Parathyroid adenoma (tissue), 2 donors: Measurements from ENCODE around the gene PACS1.

Experiments used
- H2AFZ ChIP-seq: fragments of 300-600 bp; sonication (generic); one replicate; pipeline ENCODE4 v1.7.0; 2017; ENCODE audit warnings: antibody characterized with exemption, mild to moderate bottlenecking
- H3K27ac ChIP-seq: fragments of 300-600 bp; sonication (generic); one replicate; pipeline ENCODE4 v1.7.0; 2017
- H3K27me3 ChIP-seq: fragments of 300-600 bp; sonication (generic); one replicate; pipeline ENCODE4 v1.7.0; 2017; ENCODE audit warnings: low read length; ENCODE audit not compliant: control insufficient read depth, insufficient read depth
- H3K36me3 ChIP-seq: fragments of 300-600 bp; sonication (generic); one replicate; pipeline ENCODE4 v1.7.0; 2017; ENCODE audit warnings: low read length; ENCODE audit not compliant: control insufficient read depth, insufficient read depth
- H3K4me1 ChIP-seq: fragments of 300-600 bp; sonication (generic); one replicate; pipeline ENCODE4 v1.7.0; 2017; ENCODE audit warnings: control low read depth
- H3K4me2 ChIP-seq: fragments of 300-600 bp; sonication (generic); one replicate; pipeline ENCODE4 v1.7.0; 2017; ENCODE audit warnings: low read length
- H3K4me3 ChIP-seq: fragments of 300-600 bp; sonication (generic); one replicate; pipeline ENCODE4 v1.7.0; 2017; ENCODE audit warnings: low read depth, low read length
- H3K79me2 ChIP-seq: fragments of 300-600 bp; sonication (generic); one replicate; pipeline ENCODE4 v1.7.0; 2017; ENCODE audit warnings: control low read depth
- H3K9ac ChIP-seq: fragments of 300-600 bp; sonication (generic); one replicate; pipeline ENCODE4 v1.7.0; 2017; ENCODE audit warnings: mild to moderate bottlenecking
- H3K9me3 ChIP-seq: fragments of 300-600 bp; sonication (generic); one replicate; pipeline ENCODE4 v1.7.0; 2017; ENCODE audit warnings: low read length; ENCODE audit not compliant: control insufficient read depth
- CTCF ChIP-seq: fragments of 300-600 bp; sonication (generic); IDR thresholded peaks from one replicate; pipeline ENCODE4 v1.7.0; 2017; ENCODE audit warnings: antibody characterized with exemption, mild to moderate bottlenecking
- donor health status: primary hyperparathyroidism.

Gene PACS1

DNA sequence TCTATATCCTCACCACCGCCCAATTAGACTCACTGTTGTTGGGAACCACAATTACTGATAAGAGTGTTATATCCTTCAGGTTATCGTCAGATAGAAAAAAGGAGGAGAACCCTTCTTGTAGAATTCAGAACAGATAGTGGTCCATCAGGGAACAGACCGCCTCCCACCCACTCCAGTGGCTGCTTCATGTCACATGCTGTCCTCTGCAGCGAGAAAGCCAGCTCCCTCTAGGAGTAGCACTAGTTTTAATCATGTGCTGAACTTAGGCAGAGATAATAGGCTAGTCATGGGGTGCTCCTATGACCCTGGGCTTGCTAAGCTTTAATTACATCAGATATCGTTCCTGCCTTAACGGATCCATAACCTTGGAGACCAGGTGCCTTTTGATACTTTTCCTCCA, 146.8 kb downstream of the PACS1 start:
- no peak for TF ChIP-seq CTCF
- Histone ChIP-seq H3K4me2 (no peak overlapping the region), H2AFZ (no peak overlapping the region), H3K9ac (no peak overlapping the region), H3K79me2 (no peaks in the 10 kb centered on the region), H3K4me1 (no peaks in the 10 kb centered on the region), H3K4me3 (no peak overlapping the region), H3K36me3 (no peaks in the 10 kb centered on the region), H3K9me3 (no peaks in the 10 kb centered on the region), H3K27me3 (no peaks in the 10 kb centered on the region), H3K27ac (no peak overlapping the region)

GRCh38 chr11:66218036-66218435, 148.0 kb downstream of the PACS1 start:
- Histone ChIP-seq H3K4me2 (no peak overlapping the region), H3K4me1 (no peaks in the 10 kb centered on the region), H2AFZ (no peak overlapping the region)

DNA sequence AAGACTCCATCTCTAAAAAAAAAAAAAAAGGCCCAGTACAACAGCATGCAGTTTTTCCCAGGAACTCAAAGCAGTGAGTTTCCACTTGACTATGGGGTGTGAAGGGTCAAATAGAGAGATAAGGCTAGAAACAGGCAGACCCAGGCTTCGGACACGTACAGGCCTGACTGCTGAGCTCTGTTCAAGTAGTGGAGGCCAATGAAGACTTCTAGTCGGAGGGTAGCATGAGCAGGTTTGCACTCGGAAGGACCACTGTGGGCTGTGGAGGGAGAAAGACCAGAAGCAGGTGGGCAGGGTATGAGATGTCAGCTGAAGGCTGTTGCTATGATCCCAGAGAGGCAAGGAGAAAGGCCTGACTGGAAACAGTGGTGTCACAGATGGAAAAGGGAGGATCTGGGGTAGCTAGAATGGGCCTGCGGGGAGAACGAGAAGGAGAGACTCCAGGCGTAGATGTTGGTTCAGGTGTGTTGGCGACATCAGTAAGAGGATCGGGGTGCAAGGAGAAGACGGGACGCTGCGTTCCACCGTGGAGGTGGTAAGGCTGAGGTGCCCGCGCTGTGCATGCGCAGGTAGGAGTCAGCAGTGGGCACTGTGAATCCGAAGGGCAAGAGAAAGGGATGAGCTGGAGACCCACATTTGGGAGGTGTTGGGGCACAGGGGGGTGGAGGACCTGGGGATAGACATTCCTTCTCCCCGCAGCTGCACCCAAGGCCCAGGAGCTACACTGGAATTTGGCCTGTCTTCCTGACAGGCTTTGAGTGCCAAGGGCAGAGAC, 149.0 kb downstream of the PACS1 start:
- Histone ChIP-seq H3K9me3 (no peaks in the 10 kb centered on the region), H3K9ac (no peak overlapping the region), H3K27me3 (no peaks in the 10 kb centered on the region), H3K4me1 (no peaks in the 10 kb centered on the region), H3K4me3 (no peak overlapping the region), H2AFZ (no peak overlapping the region), H3K4me2 (no peak overlapping the region), H3K27ac (no peak overlapping the region), H3K36me3 (no peaks in the 10 kb centered on the region), H3K79me2 (no peaks in the 10 kb centered on the region)
- TF ChIP-seq CTCF = no peak

More at GRCh38 chr11:66218036-66218435, 148.0 kb downstream of the PACS1 start:
- Histone ChIP-seq H3K9ac (no peak overlapping the region), H3K4me3 (no peak overlapping the region), H3K36me3 (no peaks in the 10 kb centered on the region), H3K79me2 (no peaks in the 10 kb centered on the region), H3K9me3 (no peaks in the 10 kb centered on the region), H3K27ac (no peak overlapping the region), H3K27me3 (no peaks in the 10 kb centered on the region)
- TF ChIP-seq CTCF = no peak

- no peaks in the 10 kb centered on the region for H3K9me3 ChIP-seq
- no peaks in the 10 kb centered on the region for H3K79me2 ChIP-seq
- no peak overlapping the region for H3K4me3 ChIP-seq
- H3K4me1 ChIP-seq = no peaks in the 10 kb centered on the region
- H3K36me3 ChIP-seq = no peaks in the 10 kb centered on the region
- no peak for TF ChIP-seq CTCF
- H3K9ac ChIP-seq = no peak overlapping the region
- H3K27ac ChIP-seq = no peak overlapping the region
- H2AFZ ChIP-seq = no peak overlapping the region
- H3K4me2 ChIP-seq = no peak overlapping the region
- no peaks in the 10 kb centered on the region for H3K27me3 ChIP-seq
Measured at GRCh38 chr11:66219846-66220565, 149.9 kb downstream of the PACS1 start.
